HepG2 (cell line): Measurements from ENCODE around the gene MEGF11. TPM values are rescaled to one million over a fixed set of nuclear protein-coding genes. Genes with fewer than 3 reads are reported as not detected.

Experiments
- CC2D1A ChIP-seq: sonication (generic); formaldehyde crosslinking; IDR thresholded peaks from 2 replicates; pipeline ENCODE4 v1.8.1; 2023; ENCODE audit warnings: mild to moderate bottlenecking, missing genetic modification reagents
- E2F2 ChIP-seq: sonication (generic); formaldehyde crosslinking; IDR thresholded peaks from 2 replicates; pipeline ENCODE4 v1.4.0; 2020; ENCODE audit warnings: missing genetic modification reagents, borderline replicate concordance
- EED ChIP-seq: sonication (generic); formaldehyde crosslinking; IDR thresholded peaks from 2 replicates; pipeline ENCODE4 v1.5.0; 2020; ENCODE audit warnings: mild to moderate bottlenecking, missing genetic modification reagents
- ELF1 ChIP-seq: sonication (generic); formaldehyde crosslinking; IDR thresholded peaks from 2 replicates; pipeline ENCODE4 v1.4.0; 2020; ENCODE audit warnings: missing genetic modification reagents
- GZF1 ChIP-seq: sonication (generic); formaldehyde crosslinking; IDR thresholded peaks from 2 replicates; pipeline ENCODE4 v1.5.1; 2020; ENCODE audit warnings: mild to moderate bottlenecking, missing genetic modification reagents
- IRF9 ChIP-seq: sonication (generic); formaldehyde crosslinking; IDR thresholded peaks from 2 replicates; pipeline ENCODE4 v1.8.0; 2022; ENCODE audit warnings: missing genetic modification reagents, mild to moderate bottlenecking, borderline replicate concordance
- MBNL3 ChIP-seq: fragments of 250-450 bp; sonication (Bioruptor Pico); conservative IDR thresholded peaks from 2 replicates; pipeline ENCODE4 v1.8.0; 2022; ENCODE audit warnings: mild to moderate bottlenecking, inconsistent platforms
- NR2F6 ChIP-seq, 2 experiments: IDR thresholded peaks; 2 replicates each; pipeline ENCODE4 v1.6.1; 2016; ENCODE audit warnings: antibody characterized with exemption in 1 of 2, mild to moderate bottlenecking in 1 of 2
- POGK ChIP-seq: sonication (generic); formaldehyde crosslinking; conservative IDR thresholded peaks from 2 replicates; pipeline ENCODE4 v1.8.0; 2022; ENCODE audit warnings: mild to moderate bottlenecking, moderate library complexity, missing genetic modification reagents
- RAD51 ChIP-seq: fragments of 450-650 bp; IDR thresholded peaks from 2 replicates; pipeline ENCODE4 v1.6.1; 2016; ENCODE audit warnings: borderline replicate concordance
- STAT5B ChIP-seq: sonication (generic); formaldehyde crosslinking; IDR thresholded peaks from 2 replicates; pipeline ENCODE4 v1.4.0; 2020; ENCODE audit warnings: missing genetic modification reagents
- THAP8 ChIP-seq: sonication (generic); formaldehyde crosslinking; IDR thresholded peaks from 2 replicates; pipeline ENCODE4 v1.5.1; 2020; ENCODE audit warnings: missing genetic modification reagents, mild to moderate bottlenecking, borderline replicate concordance
- ZFX ChIP-seq: sonication (generic); formaldehyde crosslinking; IDR thresholded peaks from 2 replicates; pipeline ENCODE4 v1.4.0; 2020; ENCODE audit warnings: mild to moderate bottlenecking, low read depth, missing genetic modification reagents, moderate library complexity
- ZNF121 ChIP-seq: sonication (generic); formaldehyde crosslinking; IDR thresholded peaks from 2 replicates; pipeline ENCODE4 v1.5.0; 2020; ENCODE audit warnings: mild to moderate bottlenecking, missing genetic modification reagents
- ZNF24 ChIP-seq: fragments of 450-650 bp; IDR thresholded peaks from 2 replicates; pipeline ENCODE4 v1.6.1; 2017; ENCODE audit warnings: antibody characterized with exemption, mild to moderate bottlenecking
- ZNF34 ChIP-seq: sonication (generic); formaldehyde crosslinking; IDR thresholded peaks from 2 replicates; pipeline ENCODE4 v1.4.0; 2020; ENCODE audit warnings: mild to moderate bottlenecking, missing genetic modification reagents, borderline replicate concordance
- ZNF362 ChIP-seq: sonication (generic); formaldehyde crosslinking; IDR thresholded peaks from 2 replicates; pipeline ENCODE4 v1.4.0; 2020; ENCODE audit warnings: missing genetic modification reagents, mild to moderate bottlenecking, borderline replicate concordance
- ZNF530 ChIP-seq: sonication (generic); formaldehyde crosslinking; IDR thresholded peaks from 2 replicates; pipeline ENCODE4 v1.5.0; 2020; ENCODE audit warnings: low read depth, mild to moderate bottlenecking, missing genetic modification reagents
- polyA plus RNA-seq, 8 experiments: library from polyadenylated mRNA; depleted of rRNA in 3 of 8; stranded (reverse) in 7 of 8; unstranded in 1 of 8; fragments of >200 nt; fragmentation: Illumina TruSeq in 4 of 8; extraction: Trizol in 4 of 8; gene quantifications; 2 replicates each; pipeline versions ENCODE4 v1.2.1 to v1.2.3, GENCODE V29; 2011 to 2016; ENCODE audit warnings: low read depth in 4 of 8, missing spikeins in 1 of 8, mixed read lengths in 1 of 8; ENCODE audit not compliant: insufficient read depth in 1 of 8
- total RNA-seq, 5 experiments: library from RNA; depleted of rRNA; stranded (reverse); fragments of >200 nt; fragmentation: Illumina TruSeq; extraction: Trizol; gene quantifications; 2 replicates each; pipeline ENCODE4 v1.2.3, GENCODE V29; 2016; ENCODE audit warnings: low read depth in 1 of 5
- TF ChIP-seq, protein P1 (sequence below): sonication (generic); formaldehyde crosslinking; IDR thresholded peaks from 2 replicates; pipeline ENCODE4 v1.9.0; 2021; ENCODE audit warnings: missing genetic modification reagents, mild to moderate bottlenecking, borderline replicate concordance

Gene MEGF11
- total and polyA plus RNA-seq, 2 of the 13 experiments (the other 11 are each of a cell fraction or from before 2014, with no cell fraction given) = not detected

DNA sequence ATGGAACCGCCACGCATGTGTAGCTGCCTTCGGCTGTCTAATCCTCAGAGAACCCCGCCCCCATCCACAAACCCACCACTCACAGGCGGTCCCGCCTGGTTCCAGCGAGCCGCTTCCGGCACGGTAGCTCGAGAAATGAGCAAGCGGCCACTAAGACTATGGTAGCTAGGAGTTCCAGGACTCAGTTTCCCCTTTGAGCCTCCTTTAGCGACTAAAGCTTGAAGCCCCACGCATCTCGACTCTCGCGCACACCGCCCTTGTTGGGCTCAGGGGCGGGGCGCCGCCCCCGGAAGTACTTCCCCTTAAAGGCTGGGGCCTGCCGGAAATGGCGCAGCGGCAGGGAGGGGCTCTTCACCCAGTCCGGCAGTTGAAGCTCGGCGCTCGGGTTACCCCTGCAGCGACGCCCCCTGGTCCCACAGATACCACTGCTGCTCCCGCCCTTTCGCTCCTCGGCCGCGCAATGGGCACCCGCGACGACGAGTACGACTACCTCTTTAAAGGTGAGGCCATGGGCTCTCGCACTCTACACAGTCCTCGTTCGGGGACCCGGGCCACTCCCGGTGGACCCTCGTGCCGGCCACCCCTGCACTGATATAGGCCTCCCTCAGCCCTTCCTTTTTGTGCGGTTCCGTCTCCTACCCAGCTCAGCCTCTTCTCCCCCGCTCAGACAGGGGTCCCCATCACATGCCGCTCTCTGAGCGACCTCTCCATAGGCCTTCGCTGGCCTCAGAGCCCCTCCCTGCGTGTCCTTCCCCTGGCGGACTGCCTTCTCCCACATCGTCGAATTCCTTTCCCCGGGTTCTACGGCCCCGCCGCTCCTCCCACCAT lies 384.2 kb downstream of the MEGF11 start, which contains the start of gene RAB11A (continued):
- no peak for TF ChIP-seq RAD51
- TF ChIP-seq E2F2 = 0 out of 2 replicates have a peak, but pooled peaks have one; percentile 13
- TF ChIP-seq ZFX (CRISPR knock-in tag) = peak; percentile 79
- no peak for TF ChIP-seq NR2F6 (IDR thresholded peaks at IDR 0.05)
- TF ChIP-seq NR2F6 (CRISPR knock-in tag; IDR thresholded peaks at IDR 0.05) = no peak; the same call in 1 of the 2 replicates
- TF ChIP-seq THAP8 (CRISPR knock-in tag) = no peak
- TF ChIP-seq POGK = no peak; the same call in none of the 2 replicates
- TF ChIP-seq STAT5B (CRISPR knock-in tag) = no peak; the same call in 1 of the 2 replicates
- TF ChIP-seq EED (CRISPR knock-in tag) = no peak; the same call in 1 of the 2 replicates
- no peak; the same call in 1 of the 2 replicates for TF ChIP-seq ZNF362
- peak; percentile 82 for TF ChIP-seq ELF1 (CRISPR knock-in tag)
- TF ChIP-seq ZNF34 = no peak; the same call in 1 of the 2 replicates
- TF ChIP-seq GZF1 (CRISPR knock-in tag) = 0 out of 2 replicates have a peak, but pooled peaks have one; percentile 16
- TF ChIP-seq, protein P1, sequence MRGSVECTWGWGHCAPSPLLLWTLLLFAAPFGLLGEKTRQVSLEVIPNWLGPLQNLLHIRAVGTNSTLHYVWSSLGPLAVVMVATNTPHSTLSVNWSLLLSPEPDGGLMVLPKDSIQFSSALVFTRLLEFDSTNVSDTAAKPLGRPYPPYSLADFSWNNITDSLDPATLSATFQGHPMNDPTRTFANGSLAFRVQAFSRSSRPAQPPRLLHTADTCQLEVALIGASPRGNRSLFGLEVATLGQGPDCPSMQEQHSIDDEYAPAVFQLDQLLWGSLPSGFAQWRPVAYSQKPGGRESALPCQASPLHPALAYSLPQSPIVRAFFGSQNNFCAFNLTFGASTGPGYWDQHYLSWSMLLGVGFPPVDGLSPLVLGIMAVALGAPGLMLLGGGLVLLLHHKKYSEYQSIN (CRISPR knock-in tag) = no peak
- TF ChIP-seq ZNF24 = no peak
- 0 out of 2 replicates have a peak, but pooled peaks have one; percentile 9 for TF ChIP-seq ZNF121 (CRISPR knock-in tag)
- no peak for TF ChIP-seq MBNL3 (CRISPR knock-in tag)
- TF ChIP-seq CC2D1A (CRISPR knock-in tag) = peak; percentile 63; the same call in 1 of the 2 replicates
- TF ChIP-seq ZNF530 = no peak
- 0 out of 2 replicates have a peak, but pooled peaks have one; percentile 21 for TF ChIP-seq IRF9
